ENCODE results near the gene TTC39C.

TTC39C gene

DNA sequence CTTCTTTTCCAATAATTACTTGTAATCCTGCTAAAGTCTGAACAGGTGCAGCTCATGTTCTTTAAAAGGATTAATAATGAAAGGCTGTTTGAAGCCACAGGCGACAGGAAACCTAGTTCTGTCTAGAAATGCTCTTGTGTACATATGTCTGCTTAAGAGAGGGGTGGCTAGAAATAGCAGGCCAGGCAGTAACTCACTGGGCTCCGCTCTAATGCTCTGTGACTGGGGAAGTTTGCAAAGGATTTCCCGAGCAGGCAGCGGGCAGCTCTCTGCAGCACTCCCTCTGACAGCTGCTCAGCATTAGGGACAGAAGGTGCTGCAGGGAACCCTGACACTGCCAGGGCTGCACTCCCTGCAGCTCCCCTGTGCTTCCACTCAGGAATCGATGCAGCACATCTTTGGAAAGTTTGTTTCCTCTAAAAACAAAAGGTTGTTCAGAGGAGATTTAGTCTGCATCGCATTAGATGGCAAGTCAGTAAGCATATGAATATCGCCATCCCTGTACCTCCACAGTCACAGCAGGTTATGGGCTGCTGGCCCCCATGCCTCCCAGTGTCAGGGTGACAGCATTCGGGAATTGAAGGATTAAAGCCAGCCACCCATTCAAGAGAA lies 33.1 kb upstream of the TTC39C start:
- no peak for TF ChIP-seq ZNF274 (IDR thresholded peaks at IDR 0.05; ENCODE audit: low read depth, low read length)
- no peak overlapping the region; the same call in 1 of the 2 replicates for H3K4me3 ChIP-seq (ENCODE audit: low read length)

DNA sequence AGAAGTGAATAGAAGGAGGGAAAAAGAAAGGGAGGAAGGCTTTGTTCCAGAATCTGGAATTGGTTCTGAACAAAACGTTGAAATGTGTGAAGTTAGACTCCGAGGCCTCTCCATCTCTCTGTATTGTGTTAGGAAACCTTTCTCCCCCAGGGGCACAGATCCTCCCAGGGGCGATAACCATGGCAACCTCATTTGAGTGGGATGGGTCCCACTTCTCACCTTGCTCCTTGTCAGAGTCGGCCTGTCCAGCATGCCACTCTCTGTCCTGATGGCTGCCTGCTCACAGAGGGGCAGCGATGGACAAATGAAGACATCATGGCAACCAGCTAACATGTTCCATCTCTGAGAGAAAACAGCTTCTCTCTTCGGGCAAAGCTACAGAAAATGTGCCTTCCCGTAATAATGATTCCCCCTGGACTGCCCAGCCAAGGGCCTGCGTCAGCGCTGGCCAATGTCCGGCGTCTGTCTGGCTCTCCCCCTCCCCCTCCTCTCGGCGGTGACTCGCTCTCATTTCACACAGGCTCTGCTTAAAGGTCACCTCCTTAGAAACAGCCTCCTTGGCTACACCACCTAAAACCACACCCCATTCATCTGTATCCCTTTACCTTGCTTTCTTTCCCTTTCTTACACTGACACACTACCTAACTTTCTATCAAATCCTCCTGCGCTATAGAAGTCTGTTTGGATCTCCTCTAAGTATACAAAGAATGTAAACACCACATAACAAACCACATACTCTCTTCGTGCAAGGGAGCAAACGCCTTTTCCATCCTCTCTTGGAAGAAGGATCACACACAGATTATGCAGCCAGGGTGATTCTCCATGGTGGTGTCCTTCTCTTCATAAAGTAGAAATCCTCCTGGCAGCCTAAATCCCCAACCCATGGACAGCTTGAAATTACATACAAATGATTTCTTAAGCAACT lies 32.1 kb upstream of the TTC39C start:
- TF ChIP-seq ZNF274 (IDR thresholded peaks at IDR 0.05; ENCODE audit: low read depth, low read length): no peak
- no peak overlapping the region for H3K4me3 ChIP-seq (ENCODE audit: low read length)

GRCh38 chr18:23983112-23983511 lies 31.4 kb upstream of the TTC39C start:
- TF ChIP-seq ZNF274 (IDR thresholded peaks at IDR 0.05; ENCODE audit: low read depth, low read length): no peak
- no peak overlapping the region for H3K4me3 ChIP-seq (ENCODE audit: low read length)

DNA sequence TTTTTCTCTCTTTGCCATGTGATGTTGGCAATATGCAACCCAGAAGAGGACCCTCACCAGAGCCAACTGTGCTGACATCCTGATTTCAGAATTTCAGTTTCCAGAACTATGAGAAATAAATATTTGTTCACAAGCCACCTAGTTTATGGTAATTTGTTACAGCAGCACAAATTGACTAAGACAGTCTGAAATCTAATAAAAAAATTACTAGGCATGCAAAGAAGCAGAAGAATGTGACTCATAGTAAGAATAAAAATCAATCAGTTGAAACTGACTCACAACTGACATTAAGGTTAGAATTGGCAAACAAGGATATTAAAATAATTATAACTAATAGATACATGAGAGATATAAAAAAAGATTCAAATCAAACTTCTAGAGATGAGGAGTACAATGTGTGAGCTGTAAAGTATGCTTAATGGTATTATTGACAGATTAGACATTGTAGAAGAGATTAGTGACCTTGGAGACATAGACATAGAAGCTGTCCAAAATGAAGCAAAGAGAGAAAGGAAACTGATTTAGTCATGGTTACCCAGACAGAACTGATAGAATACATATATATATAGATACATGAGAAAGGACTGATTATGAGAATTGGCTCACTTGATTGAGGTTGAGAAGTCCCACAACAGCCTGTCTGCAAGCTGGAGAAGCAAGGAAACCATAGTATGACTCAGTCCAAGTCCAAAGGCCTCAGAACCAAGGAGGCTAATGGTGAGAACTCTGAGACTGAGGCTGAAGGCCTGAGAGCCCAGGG lies 27.8 kb upstream of the TTC39C start:
- no peak overlapping the region for H3K4me3 ChIP-seq (ENCODE audit: low read length)
- no peak for TF ChIP-seq ZNF274 (IDR thresholded peaks at IDR 0.05; ENCODE audit: low read depth, low read length)

GRCh38 chr18:23990474-23991410 lies 23.8 kb upstream of the TTC39C start:
- no peak for TF ChIP-seq ZNF274 (IDR thresholded peaks at IDR 0.05; ENCODE audit: low read depth, low read length)
- no peak overlapping the region for H3K4me3 ChIP-seq (ENCODE audit: low read length)

GRCh38 chr18:23992089-23992940 lies 22.2 kb upstream of the TTC39C start:
- peak overlapping the region; percentile 24; the same call in 1 of the 2 replicates for H3K4me3 ChIP-seq (ENCODE audit: low read length)
- TF ChIP-seq ZNF274 (IDR thresholded peaks at IDR 0.05; ENCODE audit: low read depth, low read length): no peak

GRCh38 chr18:23992941-23993280 lies 21.6 kb upstream of the TTC39C start:
- H3K4me3 ChIP-seq (ENCODE audit: low read length): peak overlapping the region; percentile 24
- TF ChIP-seq ZNF274 (IDR thresholded peaks at IDR 0.05; ENCODE audit: low read depth, low read length): no peak

DNA sequence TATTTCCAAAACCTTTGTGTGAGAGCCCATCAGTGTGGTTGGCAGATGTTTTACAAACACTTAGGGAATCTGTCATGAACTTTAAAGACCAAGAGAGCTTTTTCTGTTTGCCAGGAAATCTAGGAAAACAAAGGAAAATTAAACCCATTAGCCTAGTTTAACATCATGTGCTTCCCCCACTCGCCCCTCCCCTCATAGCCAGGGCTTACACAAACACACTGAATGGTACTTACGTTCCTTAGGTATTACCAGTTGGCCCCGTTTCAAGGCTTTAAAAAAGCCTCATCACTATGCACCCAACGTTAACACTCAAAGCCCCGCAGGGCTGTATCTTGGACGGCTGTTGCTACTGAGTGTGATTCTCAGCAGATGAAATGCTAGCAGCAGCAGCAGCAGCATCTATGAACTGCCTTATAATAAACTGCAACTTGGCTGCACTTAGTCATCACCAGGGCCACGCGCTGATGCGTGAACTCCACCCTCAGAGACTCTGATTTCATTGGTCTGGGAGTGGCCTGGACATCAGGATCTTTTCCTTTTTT lies 20.1 kb upstream of the TTC39C start:
- TF ChIP-seq ZNF274 (IDR thresholded peaks at IDR 0.05; ENCODE audit: low read depth, low read length): no peak
- H3K4me3 ChIP-seq (ENCODE audit: low read length): peak overlapping the region; percentile 56; the same call in 1 of the 2 replicates

DNA sequence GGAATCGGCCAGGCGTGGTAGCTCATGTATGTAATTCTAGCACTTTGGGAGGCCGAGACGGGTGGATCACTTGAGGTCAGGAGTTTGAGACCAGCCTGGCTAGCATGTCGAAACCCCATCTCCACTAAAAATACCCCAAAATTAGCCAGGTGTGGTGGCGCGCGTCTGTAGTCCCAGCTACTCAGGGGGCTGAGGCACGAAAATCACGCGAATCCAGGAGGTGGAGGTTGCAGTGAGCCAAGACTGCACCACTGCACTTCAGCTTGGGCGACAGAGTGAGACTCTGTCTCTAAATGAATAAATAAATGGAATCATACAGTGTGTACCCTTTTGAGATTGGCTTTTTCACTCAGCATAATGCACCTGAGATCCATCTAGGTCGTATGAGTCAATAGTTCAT lies 19.4 kb upstream of the TTC39C start:
- TF ChIP-seq ZNF274 (IDR thresholded peaks at IDR 0.05; ENCODE audit: low read depth, low read length): no peak
- H3K4me3 ChIP-seq (ENCODE audit: low read length): no peak overlapping the region

GRCh38 chr18:23998018-23998417 lies 16.5 kb upstream of the TTC39C start:
- H3K4me3 ChIP-seq (ENCODE audit: low read length): no peak overlapping the region

DNA sequence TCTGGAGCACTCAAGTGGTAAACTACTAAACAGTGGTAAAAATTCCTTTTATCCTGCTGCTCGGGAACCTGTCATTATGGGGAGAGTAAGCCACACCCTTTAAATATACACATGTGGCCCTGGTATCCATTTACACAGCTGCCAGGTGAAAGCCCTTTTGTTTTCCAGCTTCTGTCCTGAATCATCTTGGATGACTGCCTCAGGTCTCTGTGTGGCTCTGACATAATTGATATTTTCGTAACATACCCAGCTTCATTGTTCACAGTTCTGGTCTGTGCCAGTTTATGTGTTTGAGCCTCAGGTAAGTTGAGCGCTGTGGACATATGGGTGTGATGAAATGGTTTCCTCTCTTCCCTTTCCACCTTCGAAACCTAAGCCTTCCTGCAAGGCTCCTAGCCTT lies 15.7 kb upstream of the TTC39C start:
- H3K4me3 ChIP-seq (ENCODE audit: low read length): no peak overlapping the region
- no peak for TF ChIP-seq ZNF274 (IDR thresholded peaks at IDR 0.05; ENCODE audit: low read depth, low read length)

More at GRCh38 chr18:23998018-23998417, 16.5 kb upstream of the TTC39C start:
- no peak for TF ChIP-seq ZNF274 (IDR thresholded peaks at IDR 0.05; ENCODE audit: low read depth, low read length)

All from GM08714 (cell line).